Thoracic aorta (tissue), 2 donors: Measurements from ENCODE around the gene SGIP1. TPM values are rescaled to one million over a fixed set of nuclear protein-coding genes. Genes with fewer than 3 reads are reported as not detected.

ENCODE experiments used
- ATAC-seq: fragments of 150-250 bp; one replicate; pipeline ENCODE4 v1.8.0; 2017; ENCODE audit warnings: low read depth; ENCODE audit not compliant: insufficient number of reproducible peaks, low FRiP score
- DNase-seq: peaks from one replicate; pipeline ENCODE4 v3.0.0-alpha.2; 2020; ENCODE audit warnings: low spot score
- H3K27ac ChIP-seq, 2 donors: fragments of 200-600 bp; sonication (generic); 1 replicate in 1 of 2; 2 replicates in 1 of 2; pipeline ENCODE4 v1.5.1; 2016; ENCODE audit warnings: mild to moderate bottlenecking in 2 of 2, moderate library complexity in 2 of 2
- H3K27me3 ChIP-seq: fragments of 200-600 bp; sonication (generic); replicated peaks from 2 replicates; pipeline ENCODE4 v1.6.0; 2016; ENCODE audit warnings: mild to moderate bottlenecking; ENCODE audit not compliant: insufficient read depth
- H3K36me3 ChIP-seq: fragments of 200-600 bp; sonication (generic); one replicate; pipeline ENCODE4 v1.5.1; 2016
- H3K4me1 ChIP-seq, 2 donors: fragments of 200-600 bp; sonication (generic); 1 replicate in 1 of 2; 2 replicates in 1 of 2; pipeline versions ENCODE4 v1.5.1 to v1.6.0; 2016; ENCODE audit warnings: low read depth in 2 of 2, mild to moderate bottlenecking in 1 of 2; ENCODE audit not compliant: control insufficient read depth in 1 of 2
- H3K4me3 ChIP-seq: fragments of 200-600 bp; sonication (generic); 2 replicates; pipeline ENCODE4 v1.5.1; 2016; ENCODE audit warnings: mild to moderate bottlenecking
- H3K9me3 ChIP-seq: fragments of 200-600 bp; sonication (generic); 2 replicates; pipeline ENCODE4 v1.5.1; 2016
- total RNA-seq, 2 donors: library from RNA; depleted of rRNA; stranded (reverse); fragments of >200 nt; gene quantifications; one replicate each; pipeline versions ENCODE4 v1.1.0 to v1.2.3, GENCODE V29; 2016
- TF ChIP-seq, protein P1 (sequence below): fragments of 200-600 bp; sonication (generic); IDR thresholded peaks from one replicate; pipeline ENCODE4 v1.5.1; 2019; ENCODE audit warnings: antibody characterized with exemption

SGIP1 gene
- total RNA-seq, 2 donors from 2014 or later: 47.4 to 116 TPM

DNA sequence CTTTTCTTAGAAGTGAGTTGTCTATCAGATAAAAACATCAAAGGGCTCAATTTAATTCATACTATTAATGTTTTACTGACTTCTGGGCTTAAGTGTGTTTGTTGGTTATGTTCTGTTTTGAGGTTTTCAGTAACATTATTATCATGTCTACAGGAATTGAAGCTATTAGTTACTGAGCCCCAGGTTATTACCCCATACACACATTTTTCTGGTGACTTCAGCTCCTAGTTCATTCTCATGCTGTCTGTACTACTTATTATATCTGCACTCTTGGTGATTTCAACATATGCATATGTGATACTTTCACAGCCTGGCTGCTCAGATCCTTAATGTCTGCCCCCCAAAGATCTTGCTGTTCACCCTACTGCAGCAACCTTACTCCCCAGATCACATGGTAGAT, 27.0 kb upstream of the SGIP1 start:
- no peaks in the 10 kb centered on the region for H3K36me3 ChIP-seq
- TF ChIP-seq, protein P1, sequence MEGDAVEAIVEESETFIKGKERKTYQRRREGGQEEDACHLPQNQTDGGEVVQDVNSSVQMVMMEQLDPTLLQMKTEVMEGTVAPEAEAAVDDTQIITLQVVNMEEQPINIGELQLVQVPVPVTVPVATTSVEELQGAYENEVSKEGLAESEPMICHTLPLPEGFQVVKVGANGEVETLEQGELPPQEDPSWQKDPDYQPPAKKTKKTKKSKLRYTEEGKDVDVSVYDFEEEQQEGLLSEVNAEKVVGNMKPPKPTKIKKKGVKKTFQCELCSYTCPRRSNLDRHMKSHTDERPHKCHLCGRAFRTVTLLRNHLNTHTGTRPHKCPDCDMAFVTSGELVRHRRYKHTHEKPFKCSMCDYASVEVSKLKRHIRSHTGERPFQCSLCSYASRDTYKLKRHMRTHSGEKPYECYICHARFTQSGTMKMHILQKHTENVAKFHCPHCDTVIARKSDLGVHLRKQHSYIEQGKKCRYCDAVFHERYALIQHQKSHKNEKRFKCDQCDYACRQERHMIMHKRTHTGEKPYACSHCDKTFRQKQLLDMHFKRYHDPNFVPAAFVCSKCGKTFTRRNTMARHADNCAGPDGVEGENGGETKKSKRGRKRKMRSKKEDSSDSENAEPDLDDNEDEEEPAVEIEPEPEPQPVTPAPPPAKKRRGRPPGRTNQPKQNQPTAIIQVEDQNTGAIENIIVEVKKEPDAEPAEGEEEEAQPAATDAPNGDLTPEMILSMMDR: no peak
- no peak overlapping the region for H3K4me3 ChIP-seq
- no peak for DNase-seq
- H3K9me3 ChIP-seq: no peaks in the 10 kb centered on the region
- H3K27ac ChIP-seq: no peak overlapping the region
- H3K4me1 ChIP-seq: no peaks in the 10 kb centered on the region
- ATAC-seq: no peak
- H3K27me3 ChIP-seq: no peaks in the 10 kb centered on the region

- Histone ChIP-seq H3K4me1 (no peaks in the 10 kb centered on the region), H3K36me3 (no peaks in the 10 kb centered on the region), H3K9me3 (no peaks in the 10 kb centered on the region), H3K27me3 (no peaks in the 10 kb centered on the region), H3K27ac (no peak overlapping the region), H3K4me3 (no peak overlapping the region)
- DNase-seq (no peak), ATAC-seq (no peak)
- TF ChIP-seq, protein P1: no peak
These were observed 23.5 kb upstream of the SGIP1 start for GRCh38 chr1:66510407-66510806.

GRCh38 chr1:66511118-66511517, 22.8 kb upstream of the SGIP1 start:
- TF ChIP-seq, protein P1: no peak
- Histone ChIP-seq H3K27me3 (no peaks in the 10 kb centered on the region), H3K4me3 (no peak overlapping the region), H3K36me3 (no peaks in the 10 kb centered on the region), H3K9me3 (no peaks in the 10 kb centered on the region), H3K4me1 (no peaks in the 10 kb centered on the region), H3K27ac (no peak overlapping the region)
- DNase-seq: no peak
- ATAC-seq: no peak

DNA sequence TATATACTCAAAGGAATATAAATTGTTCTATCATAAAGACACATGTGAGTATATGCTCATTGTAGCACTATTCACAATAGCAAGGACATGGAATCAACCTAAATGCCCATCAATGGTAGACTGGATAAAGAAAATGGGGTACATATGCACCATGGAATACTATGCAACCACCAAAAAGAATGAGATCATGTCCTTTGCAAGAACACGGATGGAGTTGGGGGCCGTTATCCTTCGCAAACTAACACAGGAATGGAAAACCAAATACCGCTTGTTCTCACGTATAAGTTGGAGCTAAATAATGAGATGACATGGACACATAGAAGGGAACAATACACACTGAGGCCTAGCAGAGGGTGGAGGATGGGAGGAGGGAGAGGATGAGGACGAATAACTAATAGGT, 16.0 kb upstream of the SGIP1 start:
- no peak overlapping the region for H3K27ac ChIP-seq
- H3K4me3 ChIP-seq: no peak overlapping the region

GRCh38 chr1:66518654-66519053, 15.3 kb upstream of the SGIP1 start:
- H3K36me3 ChIP-seq: no peaks in the 10 kb centered on the region
- no peak for DNase-seq
- H3K9me3 ChIP-seq: no peaks in the 10 kb centered on the region
- no peak for ATAC-seq
- no peak overlapping the region for H3K27ac ChIP-seq
- no peak overlapping the region for H3K4me3 ChIP-seq
- H3K27me3 ChIP-seq: no peaks in the 10 kb centered on the region
- H3K4me1 ChIP-seq: no peaks in the 10 kb centered on the region
- TF ChIP-seq, protein P1: no peak

More for the DNA sequence above, 16.0 kb upstream of the SGIP1 start:
- TF ChIP-seq, protein P1: no peak
- H3K9me3 ChIP-seq: no peaks in the 10 kb centered on the region
- ATAC-seq: no peak
- no peaks in the 10 kb centered on the region for H3K4me1 ChIP-seq
- H3K27me3 ChIP-seq: no peaks in the 10 kb centered on the region
- no peaks in the 10 kb centered on the region for H3K36me3 ChIP-seq
- no peak for DNase-seq
